Fibroblast of skin of left quadriceps (primary cell): Measurements from ENCODE around the gene GSK3B.
"Not testable (repeated sequence)": the region's sequence is repeated elsewhere in the genome, so short reads cannot be mapped to it uniquely, and the experiment has no call there.

ENCODE experiments used
- DNase-seq, 2 experiments: peaks; one replicate each; pipeline ENCODE4 v3.0.0-alpha.2; 2013; ENCODE audit warnings: low read depth in 2 of 2

GSK3B gene

DNA sequence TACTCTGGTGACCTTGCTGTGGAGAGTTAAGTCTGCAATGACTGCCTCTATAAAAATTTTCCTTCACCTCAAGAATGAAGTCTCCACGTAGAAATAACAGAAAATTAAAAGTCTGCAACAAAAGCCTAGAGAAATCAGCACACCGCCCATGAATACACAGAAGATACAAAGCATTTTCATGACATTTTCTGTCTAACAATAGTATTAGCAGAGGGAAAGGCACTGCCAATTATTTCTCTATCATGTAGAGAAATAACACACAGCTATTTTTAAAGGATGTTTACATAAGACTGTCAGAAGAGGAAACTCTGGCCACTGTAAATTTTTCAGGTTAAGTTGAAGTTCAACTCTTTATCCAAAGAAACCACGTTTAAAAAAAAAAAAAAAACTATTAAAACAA, 80.8 kb downstream of the GSK3B start:
- DNase-seq, result no peak

DNA sequence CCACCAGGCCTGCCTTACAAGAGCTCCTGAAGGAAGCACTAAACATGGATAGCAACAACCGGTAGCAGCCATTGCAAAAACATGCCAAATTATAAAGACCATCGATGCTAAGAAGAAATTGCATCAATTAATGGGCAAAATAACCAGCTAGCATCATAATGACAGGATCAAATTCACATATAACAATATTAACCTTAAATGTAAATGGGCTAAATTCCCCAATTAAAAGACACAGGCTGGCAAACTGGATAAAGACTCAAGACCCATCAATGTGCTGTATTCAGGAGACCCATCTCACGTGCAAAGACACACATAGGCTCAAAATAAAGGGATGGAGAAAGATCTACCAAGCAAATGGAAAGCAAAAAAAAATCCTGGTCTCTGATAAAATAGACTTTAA, 88.5 kb downstream of the GSK3B start:
- not testable (repeated sequence) for DNase-seq

DNA sequence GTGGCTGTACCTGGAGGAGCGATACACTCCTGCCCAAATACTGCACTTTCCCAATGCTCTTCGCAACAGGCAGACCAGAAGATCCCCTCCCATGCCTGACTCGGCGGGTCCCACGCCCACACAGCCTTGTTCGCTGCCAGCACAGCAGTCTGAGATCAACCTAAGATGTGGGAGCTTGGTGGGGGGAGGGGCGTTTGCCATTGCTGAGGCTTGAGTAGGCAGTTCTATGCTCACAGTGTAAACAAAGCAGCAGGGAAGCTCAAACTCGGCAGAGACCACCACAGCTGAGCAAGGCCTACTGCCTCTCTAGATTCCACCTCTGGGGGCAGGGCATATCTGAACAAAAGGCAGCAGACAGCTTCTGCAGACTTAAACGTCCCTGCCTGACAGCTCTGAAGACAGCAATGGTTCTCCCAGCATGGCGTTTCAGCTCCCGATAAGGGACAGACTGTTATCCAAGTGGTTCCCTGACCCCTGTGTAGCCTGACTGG, 90.2 kb downstream of the GSK3B start:
- DNase-seq, result peak in 1 of 2 experiments; percentile 7

DNA sequence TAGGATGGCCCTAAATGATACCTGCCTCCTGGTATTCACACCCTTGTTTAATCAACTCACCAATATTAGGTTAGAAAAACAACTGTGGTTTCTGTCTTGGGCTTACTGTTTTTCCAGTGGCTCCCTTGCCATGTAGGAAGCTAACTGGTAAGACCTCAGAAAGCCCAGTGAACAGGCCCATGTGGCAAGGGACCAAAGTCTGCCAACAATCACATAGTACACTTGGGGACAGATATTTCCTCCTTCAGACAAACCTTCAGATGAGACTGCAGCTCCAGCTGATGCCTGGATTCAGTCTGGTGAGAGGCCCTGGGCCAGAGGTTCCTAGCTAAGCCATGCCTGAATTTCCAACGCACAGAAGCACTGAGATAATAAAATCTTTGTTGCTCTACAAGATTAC, 96.1 kb downstream of the GSK3B start:
- DNase-seq, result no peak

DNA sequence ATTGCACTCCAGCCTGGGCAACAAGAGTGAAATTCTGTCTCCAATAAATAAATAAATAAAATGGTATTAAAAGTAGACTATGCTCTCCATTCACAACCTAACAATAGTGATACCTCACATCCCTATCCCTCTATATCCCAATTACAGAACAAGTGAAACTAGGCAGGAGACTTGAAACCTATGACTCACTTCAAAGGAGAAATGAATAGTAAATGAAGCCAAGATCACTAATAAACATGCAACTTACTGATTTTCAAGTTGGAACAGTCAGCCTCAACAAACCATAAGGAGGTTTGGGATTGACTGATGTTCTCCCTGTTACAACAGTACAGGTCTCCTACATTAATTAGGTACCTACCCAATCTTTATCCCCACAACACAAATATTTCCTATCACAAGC, 103.4 kb downstream of the GSK3B start:
- DNase-seq, result no peak

DNA sequence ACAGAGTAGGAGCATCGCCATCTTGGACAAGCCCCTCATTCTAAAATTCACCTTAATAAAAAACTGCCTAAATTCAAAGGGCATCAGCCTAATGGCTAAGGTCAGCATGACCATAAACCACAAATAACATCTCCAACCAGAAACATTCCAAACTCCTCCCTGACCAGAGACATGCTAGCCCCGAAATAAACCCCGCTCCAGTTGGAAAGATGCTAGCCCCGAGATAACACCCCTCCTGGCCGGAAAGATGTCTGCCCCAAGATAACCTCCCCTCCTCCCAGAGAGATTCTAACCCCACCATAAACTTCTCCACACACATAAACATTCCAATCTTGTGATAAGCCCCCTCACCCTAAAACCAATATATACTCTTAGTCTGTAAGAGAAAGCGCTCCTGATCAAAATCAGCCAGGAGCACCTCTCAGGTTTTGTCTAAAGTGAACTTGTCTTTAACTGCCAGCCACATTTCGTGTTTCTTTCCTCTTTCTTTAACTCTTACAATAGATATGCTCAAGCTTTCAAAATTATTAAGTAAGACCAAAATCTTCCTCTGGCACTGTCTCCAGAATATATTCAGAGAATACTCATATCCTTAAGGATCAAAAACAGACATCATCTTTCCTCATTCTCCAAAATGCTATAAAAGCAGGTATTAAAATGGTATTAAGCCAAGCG, 104.1 kb downstream of the GSK3B start:
- DNase-seq, result no peak

DNA sequence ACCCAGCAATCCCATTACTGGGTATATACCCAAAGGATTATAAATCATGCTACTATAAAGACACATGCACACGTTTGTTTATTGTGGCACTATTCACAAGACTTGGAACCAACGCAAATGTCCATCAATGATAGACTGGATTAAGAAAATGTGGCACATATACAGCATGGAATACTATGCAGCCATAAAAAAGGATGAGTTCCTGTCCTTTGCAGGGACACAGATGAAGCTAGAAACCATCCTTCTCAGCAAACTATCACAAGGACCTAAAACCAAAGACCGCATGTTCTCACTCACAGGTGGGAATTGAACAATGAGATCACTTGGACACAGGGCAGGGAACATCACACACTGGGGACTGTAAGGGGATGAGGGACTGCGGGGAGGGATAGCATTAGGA, 107.4 kb downstream of the GSK3B start:
- DNase-seq, result not testable (repeated sequence)

DNA sequence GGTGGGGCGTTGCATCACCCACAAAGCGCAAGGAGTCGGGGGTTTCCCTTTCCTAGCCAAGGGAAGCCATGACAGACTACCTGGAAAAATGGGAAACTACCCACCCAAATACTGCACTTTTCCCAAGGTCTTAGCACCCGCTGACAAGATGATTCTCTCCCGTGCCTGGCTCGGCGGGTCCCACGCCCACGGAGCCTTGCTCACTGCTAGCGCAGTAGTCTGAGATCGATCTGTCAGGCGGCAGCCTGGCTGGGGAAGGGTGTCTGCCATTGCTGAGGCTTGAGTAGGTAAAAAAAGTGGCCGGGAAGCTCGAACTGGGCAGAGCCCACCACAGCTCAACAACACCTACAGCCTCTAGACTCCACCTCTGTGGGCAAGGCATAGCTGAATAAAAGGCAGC, 112.9 kb downstream of the GSK3B start:
- no peak for DNase-seq

DNA sequence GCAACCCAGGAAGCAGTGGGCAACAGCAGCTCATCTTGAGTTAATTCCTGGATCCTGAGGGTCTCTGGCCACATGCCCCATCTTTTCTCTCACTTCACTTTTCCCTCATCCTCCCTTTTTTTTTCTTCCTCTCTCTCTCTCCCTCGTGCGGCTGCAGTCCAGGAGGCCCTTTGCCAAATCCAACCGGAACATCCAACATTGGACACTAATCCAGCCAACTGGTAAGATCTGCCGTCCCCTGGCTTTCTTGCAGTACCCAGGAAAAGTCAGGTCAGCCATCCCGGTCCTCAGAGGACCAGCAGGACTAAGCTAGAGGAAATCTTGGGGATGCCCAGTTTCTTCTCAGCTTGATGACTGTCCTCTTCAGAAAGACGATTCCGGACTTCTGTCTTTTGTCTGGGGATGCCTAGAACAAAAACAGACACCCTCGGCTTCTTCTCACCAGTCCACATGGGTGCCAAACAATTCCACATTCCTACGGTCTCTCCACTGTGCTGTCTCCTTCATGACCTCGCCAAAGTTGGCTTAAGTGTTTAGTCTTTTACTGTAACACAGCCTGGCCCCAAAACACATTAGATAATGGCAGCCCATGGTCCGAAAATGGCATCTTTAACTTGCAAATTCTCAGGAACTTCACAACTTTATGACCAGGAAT, 115.6 kb downstream of the GSK3B start:
- no peak for DNase-seq

DNA sequence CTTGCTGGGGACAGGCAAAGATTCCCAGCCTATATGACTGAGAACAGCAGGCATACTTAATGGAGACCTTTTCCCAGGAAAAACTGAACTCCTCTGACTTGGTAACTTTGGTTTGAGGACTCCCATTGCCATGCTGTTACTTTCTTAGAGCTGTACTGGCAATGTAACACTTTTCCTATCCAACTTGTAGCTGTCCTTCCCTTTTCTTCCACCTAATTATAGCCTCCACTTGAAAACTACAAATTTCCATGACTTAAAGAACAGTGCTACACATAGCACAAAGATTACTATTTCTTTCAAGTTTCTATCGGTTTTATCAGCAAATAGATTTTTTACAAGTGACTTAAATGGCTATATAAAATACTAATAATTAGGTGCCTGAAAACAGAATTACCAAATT, 116.9 kb downstream of the GSK3B start:
- DNase-seq, result no peak

DNA sequence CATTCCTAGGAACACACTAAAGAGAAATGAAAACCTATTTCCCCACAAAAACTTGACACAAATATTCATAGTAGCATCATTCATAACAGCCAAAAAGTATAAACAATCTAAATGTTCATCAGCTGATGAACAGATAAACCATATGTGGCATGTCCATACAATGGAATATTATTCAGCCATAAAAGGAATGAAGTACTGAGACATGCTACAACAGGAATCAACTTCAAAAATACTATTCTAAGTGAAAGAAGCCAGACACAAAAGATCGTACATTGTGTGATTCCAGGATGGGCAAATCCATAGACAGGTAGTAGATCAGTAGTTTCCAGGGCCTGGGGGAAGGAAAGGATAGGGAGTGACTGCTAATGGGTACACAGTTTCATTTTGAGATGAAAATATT, 118.0 kb downstream of the GSK3B start:
- DNase-seq, result no peak

DNA sequence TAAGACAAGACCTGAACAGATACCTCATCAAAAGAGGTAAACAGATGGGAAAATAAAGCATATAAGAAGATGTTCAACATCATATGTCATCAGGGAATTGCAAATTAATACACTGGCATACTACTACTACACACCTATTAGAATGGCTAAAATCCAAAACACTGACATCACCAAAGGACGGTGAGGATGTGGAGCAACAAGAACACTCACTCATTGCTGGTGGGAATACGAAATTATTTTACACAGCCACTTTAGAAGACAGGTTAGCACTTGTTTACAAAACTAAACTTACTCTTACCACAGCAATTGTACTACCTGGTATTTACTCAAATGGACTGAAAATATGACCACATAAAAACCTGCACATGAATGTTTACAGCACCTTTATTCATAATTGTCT, 119.6 kb downstream of the GSK3B start:
- no peak for DNase-seq

DNA sequence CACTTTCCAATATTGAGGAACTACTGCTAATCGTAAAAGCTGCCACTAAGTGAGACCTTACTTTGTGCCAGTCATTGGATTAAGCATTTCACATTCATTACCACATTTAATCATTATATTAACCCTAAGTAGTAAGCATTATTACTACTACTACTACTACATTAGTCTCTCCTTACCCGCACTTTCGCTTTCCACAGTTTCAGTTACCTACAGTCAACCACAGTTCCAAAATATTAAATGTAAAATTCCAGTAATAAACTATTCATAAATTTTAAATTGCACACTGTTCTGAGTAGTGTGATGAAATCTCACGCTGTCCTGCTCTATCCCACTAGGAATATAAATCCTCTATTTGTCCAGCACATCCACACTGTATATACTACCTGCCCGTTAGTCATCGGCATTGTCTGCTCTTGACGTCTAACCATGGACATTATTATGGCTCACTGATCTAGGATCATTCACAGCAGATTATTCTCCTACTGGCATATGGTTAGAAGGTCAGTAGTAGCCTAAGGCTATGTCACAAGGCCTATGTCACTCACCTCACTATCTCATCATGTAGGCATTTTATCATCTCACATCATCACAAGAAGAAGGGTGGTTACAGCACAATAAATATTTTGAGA, 121.1 kb downstream of the GSK3B start:
- DNase-seq, result no peak

DNA sequence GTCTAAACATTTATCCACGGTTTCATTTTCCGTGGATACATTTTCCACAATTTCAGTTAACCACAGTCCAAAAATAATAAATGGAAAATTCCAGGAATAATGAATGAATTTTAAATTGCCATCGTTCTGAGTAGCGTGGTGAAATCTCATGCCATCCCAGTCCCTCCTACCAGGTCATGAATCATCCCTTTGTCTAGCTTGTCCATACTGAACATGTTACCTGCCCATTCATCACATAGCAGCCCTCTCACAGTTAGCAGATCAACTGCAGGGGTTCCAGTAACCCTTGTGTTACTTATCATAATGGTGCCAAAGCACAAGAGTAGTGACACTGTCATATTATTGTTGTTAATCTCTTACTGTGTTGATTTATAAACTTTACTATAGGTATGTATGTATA, 124.5 kb downstream of the GSK3B start:
- DNase-seq, result no peak

DNA sequence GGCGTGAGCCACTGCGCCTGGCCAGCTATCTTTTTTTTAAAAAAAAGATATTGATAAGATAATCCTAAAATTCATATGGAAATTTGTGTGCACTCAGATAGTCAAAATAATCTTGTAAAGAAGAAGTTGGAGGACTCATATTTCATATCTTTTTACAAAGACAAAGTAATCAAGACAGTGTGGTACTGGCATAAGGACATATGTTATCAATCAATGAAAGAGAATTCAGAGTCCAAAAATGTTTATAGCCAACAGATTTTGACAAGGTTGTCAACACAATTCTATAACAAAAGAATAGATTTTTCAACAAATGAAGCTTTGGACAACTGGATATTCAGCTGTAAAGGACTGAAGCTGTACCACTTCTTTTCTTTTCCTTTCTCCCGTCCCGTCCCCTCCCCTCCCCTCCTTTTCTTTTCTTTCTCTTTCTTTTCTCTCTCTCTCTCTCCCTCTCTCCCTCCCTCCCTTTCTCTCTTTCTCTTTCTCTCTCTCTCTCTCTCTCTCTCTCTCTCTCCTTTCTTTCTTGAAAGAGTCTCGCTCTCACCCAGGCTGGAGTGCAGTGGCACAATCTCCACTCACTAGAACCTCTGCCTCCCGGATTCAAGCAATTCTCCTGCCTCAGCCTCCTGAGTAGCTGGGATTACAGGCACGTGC, 126.8 kb downstream of the GSK3B start:
- peak; percentile 3 to 4 for DNase-seq

DNA sequence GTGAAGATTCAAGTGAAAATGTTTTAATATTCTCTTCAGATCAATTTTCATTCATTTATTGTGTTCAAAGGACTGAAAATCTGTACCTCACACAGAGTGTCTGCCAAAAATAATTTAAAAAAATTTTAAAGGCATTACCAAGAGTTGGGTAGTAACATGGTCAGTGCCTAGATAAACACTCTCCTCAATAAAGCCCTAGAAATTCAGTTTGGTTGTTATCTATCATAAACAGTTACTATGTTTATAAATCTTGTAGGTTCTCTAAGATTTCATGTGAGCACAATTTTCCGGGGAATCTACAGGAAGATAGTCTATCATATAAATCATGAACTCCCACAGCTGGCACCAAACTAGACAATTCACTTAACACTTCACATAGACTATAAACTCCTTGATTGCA, 128.6 kb downstream of the GSK3B start:
- DNase-seq, result no peak

DNA sequence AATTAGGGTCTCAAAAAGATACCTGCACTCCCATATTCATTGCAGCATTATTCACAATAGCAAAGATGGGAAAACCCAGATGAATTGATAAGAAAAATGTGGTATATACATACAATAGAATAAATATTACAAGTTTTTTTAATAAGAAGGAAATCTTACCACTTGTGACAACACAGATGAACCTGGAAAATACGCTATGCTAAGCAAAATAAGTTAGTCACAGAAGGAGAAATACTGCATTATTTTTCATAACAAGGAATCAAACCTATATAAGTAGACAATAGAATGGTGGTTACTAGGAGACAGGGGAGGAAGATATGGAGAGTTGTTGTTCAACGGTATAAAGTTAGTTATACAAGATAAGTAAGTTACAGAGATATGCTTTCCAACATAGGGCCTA, 130.0 kb downstream of the GSK3B start:
- no peak for DNase-seq

DNA sequence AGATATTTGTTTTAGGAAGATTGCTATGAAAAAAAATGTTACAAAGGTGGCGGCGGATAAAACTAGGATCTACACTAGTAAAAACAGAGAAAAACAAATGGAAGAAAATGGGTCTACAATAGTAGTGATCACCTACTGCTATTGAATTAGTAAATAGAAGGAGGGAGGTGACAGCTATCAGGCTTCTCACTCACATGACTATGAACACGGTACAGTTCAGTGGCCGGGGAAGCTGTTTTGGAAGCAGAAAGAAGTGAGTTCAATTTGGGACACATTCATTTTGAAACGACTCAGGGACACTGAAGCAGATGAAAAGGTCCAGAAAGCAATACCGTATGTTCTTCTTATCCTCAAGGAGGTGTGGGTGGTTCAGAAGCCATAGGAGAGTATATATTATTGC, 138.3 kb downstream of the GSK3B start:
- no peak for DNase-seq

DNA sequence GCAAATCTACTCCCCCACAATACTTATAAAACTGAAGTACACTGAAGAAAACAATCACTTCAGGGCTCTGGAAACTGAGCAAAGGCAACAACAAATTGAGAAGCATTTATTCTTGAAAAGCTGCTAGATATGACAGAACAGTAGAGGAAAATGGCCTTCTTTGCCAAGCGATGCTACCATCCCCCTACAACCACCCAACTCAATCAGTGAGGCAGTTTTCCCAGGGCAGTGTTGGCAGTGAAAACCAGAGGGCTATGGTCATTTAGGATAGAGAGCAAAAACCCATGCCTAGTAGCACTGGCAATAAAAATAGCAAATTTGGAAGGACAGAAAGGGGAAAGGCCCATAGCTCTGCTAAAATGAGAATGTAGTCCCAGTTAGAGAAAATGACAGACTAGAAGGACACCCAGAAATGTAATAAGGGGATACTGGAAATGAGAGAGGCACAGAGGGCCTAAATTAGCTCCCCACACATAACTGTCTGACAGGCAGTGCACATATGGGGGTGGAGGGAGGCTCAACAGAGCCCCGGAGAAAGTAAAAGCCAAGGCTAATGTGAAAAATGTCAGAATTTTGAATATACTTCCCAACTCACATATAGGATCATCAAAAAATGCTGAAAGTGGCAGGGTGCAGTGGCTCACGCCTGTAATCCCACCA, 143.5 kb downstream of the GSK3B start:
- no peak for DNase-seq

DNA sequence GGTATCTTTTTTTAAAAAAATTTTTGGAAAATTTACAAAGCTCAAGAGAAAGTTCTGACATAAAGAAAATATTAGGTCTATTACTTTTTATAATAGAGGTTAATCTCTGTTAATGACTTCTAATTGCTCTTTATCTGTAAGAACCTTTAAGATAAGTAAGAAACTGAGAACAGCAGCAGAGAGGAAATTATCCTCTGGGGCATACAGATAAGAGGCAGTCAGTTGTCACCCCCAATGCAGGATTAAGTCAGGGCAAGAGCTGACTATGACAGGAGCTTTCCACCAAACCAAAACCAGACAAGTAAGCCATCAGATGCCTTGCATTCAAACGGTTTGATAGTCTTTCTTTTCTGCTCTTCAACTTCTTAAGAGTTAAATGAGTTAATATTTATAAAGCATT, 149.0 kb downstream of the GSK3B start:
- no peak for DNase-seq

DNA sequence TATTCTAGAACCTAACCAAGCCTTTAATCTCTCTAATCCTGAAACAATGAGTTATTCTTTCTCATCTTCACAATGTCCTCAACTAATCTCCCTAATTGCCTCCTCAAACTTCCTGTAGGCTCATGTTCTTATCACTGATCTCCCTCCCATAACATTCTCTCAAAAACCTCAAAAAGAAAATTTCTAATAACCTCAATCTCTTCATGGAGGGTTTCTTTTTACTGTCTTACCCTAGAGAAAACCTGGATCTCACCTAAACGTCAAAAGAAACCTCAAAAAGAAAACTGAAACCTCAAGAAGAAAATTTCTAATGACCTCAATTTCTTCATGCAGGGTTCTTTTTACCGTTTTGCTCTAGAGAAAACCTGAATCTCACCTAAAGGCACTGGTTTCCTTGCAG, 150.2 kb downstream of the GSK3B start:
- no peak for DNase-seq

DNA sequence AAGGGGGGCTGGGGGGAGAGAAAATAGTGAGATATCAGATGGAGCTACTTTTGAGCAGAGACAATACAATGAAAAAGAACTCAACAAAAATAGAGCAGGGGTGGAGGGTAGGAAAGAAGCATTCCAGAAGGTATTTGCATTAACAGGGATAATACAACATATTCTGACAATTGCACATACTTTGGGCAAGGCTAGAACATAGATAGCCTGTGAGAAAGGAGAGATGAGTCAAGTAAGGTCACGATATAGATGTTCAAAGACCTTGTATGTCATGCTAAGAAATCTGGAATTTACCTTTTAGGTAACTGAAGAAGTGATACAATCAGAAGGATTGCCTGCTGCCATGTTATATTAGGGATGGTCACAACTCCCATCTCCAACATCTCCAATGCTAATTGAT, 155.2 kb downstream of the GSK3B start:
- no peak for DNase-seq
